Keratinocyte (primary cell): Measurements from ENCODE around the gene FYB1. TPM values are rescaled to one million over a fixed set of nuclear protein-coding genes. Genes with fewer than 3 reads are reported as not detected.

ENCODE experiments used
- DNase-seq: peaks from one replicate; pipeline ENCODE4 v3.0.0-alpha.2; 2011; ENCODE audit warnings: low read depth, missing footprints, low spot score
- FAIRE-seq: peaks from 2 replicates; lab custom pipeline; 2011; peaks lifted over from hg19 to GRCh38; lab: Jason Lieb, UNC
- H2AFZ ChIP-seq: 2 replicates; pipeline ENCODE4 v1.6.0; 2012; ENCODE audit warnings: low read length, control low read depth, inconsistent platforms; ENCODE audit not compliant: control insufficient read depth
- H3K27ac ChIP-seq: 2 replicates; pipeline ENCODE4 v1.5.1; 2011; ENCODE audit warnings: low read length; ENCODE audit not compliant: control insufficient read depth, insufficient read depth
- H3K27me3 ChIP-seq: 3 replicates; pipeline ENCODE4 v1.6.0; 2011; ENCODE audit warnings: low read length; ENCODE audit not compliant: control insufficient read depth, insufficient read depth; ENCODE audit errors: extremely low read depth
- H3K36me3 ChIP-seq, 2 experiments: 2 replicates in 1 of 2; 3 replicates in 1 of 2; pipeline ENCODE4 v1.5.1; 2011; ENCODE audit warnings: low read length in 2 of 2, mild to moderate bottlenecking in 1 of 2; ENCODE audit not compliant: control insufficient read depth in 2 of 2, insufficient read depth in 2 of 2; ENCODE audit errors: extremely low read depth in 1 of 2
- H3K4me1 ChIP-seq: 3 replicates; pipeline ENCODE4 v1.5.1; 2011; ENCODE audit warnings: low read length; ENCODE audit not compliant: control insufficient read depth, insufficient read depth; ENCODE audit errors: extremely low read depth
- H3K4me2 ChIP-seq: 3 replicates; pipeline ENCODE4 v1.6.0; 2011; ENCODE audit warnings: low read depth, low read length; ENCODE audit not compliant: control insufficient read depth, insufficient read depth; ENCODE audit errors: extremely low read depth
- H3K4me3 ChIP-seq, 3 experiments: fragments of 200-600 bp in 1 of 3; sonication (generic) in 1 of 3; 2 replicates in 2 of 3; 3 replicates in 1 of 3; pipeline ENCODE4 v1.5.1; 2011 to 2016; ENCODE audit warnings: low read length in 3 of 3, mild to moderate bottlenecking in 3 of 3, control low read depth in 2 of 3, inconsistent platforms in 1 of 3, low read depth in 1 of 3, mixed read lengths in 1 of 3, mixed run types in 1 of 3, moderate library complexity in 1 of 3; ENCODE audit not compliant: control insufficient read depth in 2 of 3, insufficient read depth in 2 of 3; ENCODE audit errors: extremely low read depth in 1 of 3
- H3K79me2 ChIP-seq: 2 replicates; pipeline ENCODE4 v1.6.0; 2012; ENCODE audit warnings: low read length; ENCODE audit not compliant: control insufficient read depth, insufficient read depth
- H3K9ac ChIP-seq: 3 replicates; pipeline ENCODE4 v1.6.0; 2011; ENCODE audit warnings: low read length; ENCODE audit not compliant: control insufficient read depth, insufficient read depth; ENCODE audit errors: extremely low read depth
- H3K9me1 ChIP-seq: 3 replicates; pipeline ENCODE4 v1.6.0; 2011; ENCODE audit warnings: low read length; ENCODE audit not compliant: control insufficient read depth, insufficient read depth; ENCODE audit errors: extremely low read depth
- H3K9me3 ChIP-seq: 2 replicates; pipeline ENCODE4 v1.5.1; 2012; ENCODE audit warnings: low read depth, low read length; ENCODE audit not compliant: control insufficient read depth
- H4K20me1 ChIP-seq: 3 replicates; pipeline ENCODE4 v1.6.0; 2011; ENCODE audit warnings: low read length; ENCODE audit not compliant: control insufficient read depth, insufficient read depth; ENCODE audit errors: extremely low read depth
- CTCF ChIP-seq, 3 experiments: IDR thresholded peaks in 1 of 3; conservative IDR thresholded peaks in 1 of 3; optimal IDR thresholded peaks in 1 of 3; 2 replicates in 2 of 3; 3 replicates in 1 of 3; pipeline versions ENCODE3 to v1.5.1; 2011; ENCODE audit warnings: low read length in 3 of 3, mild to moderate bottlenecking in 3 of 3, moderate library complexity in 2 of 3, control low read depth in 1 of 3, inconsistent platforms in 1 of 3; ENCODE audit not compliant: insufficient read depth in 2 of 3; ENCODE audit errors: extremely low read depth in 1 of 3
- EZH2 ChIP-seq: IDR thresholded peaks from one replicate; pipeline ENCODE4 v1.6.1; 2012; ENCODE audit warnings: inconsistent platforms, mild to moderate bottlenecking, low read length, moderate library complexity
- dilution Hi-C: fragments of 300-500 bp; cut with MboI; formaldehyde crosslinking; loops from one replicate; pipeline ENCODE4 v1.7.0; 2020; ENCODE audit warnings: low sequenced_read_pairs; ENCODE audit not compliant: extremely low pct_ligation_motif_present
- polyA plus RNA-seq, 5 experiments: library from polyadenylated mRNA; depleted of rRNA in 3 of 5; stranded (reverse) in 3 of 5; stranded (forward) in 1 of 5; unstranded in 1 of 5; fragments of >200 nt; gene quantifications; 1 replicate in 1 of 5; 2 replicates in 3 of 5; 3 replicates in 1 of 5; pipeline versions ENCODE4 v1.2.1 to v1.2.3, GENCODE V29; 2011 to 2012; ENCODE audit warnings: missing spikeins in 2 of 5, low read depth in 1 of 5, low replicate concordance in 1 of 5

The FYB1 gene
- polyA plus RNA-seq, 1 donor (not counting 4 experiments of a cell fraction or from before 2014, with no cell fraction given): 0.29 TPM

- DNase-seq: no peak
- no peak overlapping the region for H3K27ac ChIP-seq
- peaks cover 13% of the 10 kb centered on the region for H3K4me1 ChIP-seq
- FAIRE-seq: peak; percentile 89
- no peak overlapping the region for H3K4me2 ChIP-seq
- no peaks in the 10 kb centered on the region for H3K27me3 ChIP-seq
- no peaks in the 10 kb centered on the region for H3K9me3 ChIP-seq
- H3K9me1 ChIP-seq: no peaks in the 10 kb centered on the region
- dilution Hi-C loops: no loop called here
- no peak overlapping the region for H3K9ac ChIP-seq
- H3K36me3 ChIP-seq: no peaks in the 10 kb centered on the region
- H2AFZ ChIP-seq: no peak overlapping the region
- H4K20me1 ChIP-seq: no peaks in the 10 kb centered on the region
- no peaks in the 10 kb centered on the region for H3K79me2 ChIP-seq
- H3K4me3 ChIP-seq: no peak overlapping the region
- TF ChIP-seq CTCF (optimal IDR thresholded peaks at IDR 0.05 in 1 of 3, IDR thresholded peaks at IDR 0.05 in 1 of 3, conservative IDR thresholded peaks at IDR 0.05 in 1 of 3; ENCODE audit: extremely low read depth in 1 of 3, insufficient read depth in 2 of 3, low read length in 3 of 3) (peak; percentile 86 to 98 (median 91)), EZH2 (no peak)
These were observed 1.7 kb downstream of the FYB1 start for GRCh38 chr5:39217365-39218281.

GRCh38 chr5:39216631-39217030, 2.7 kb downstream of the FYB1 start:
- no peak overlapping the region for H2AFZ ChIP-seq
- dilution Hi-C loops: no loop called here
- H3K4me2 ChIP-seq: no peak overlapping the region
- H3K27ac ChIP-seq: no peak overlapping the region
- H3K27me3 ChIP-seq: no peaks in the 10 kb centered on the region
- H3K9ac ChIP-seq: no peak overlapping the region
- H3K36me3 ChIP-seq: no peaks in the 10 kb centered on the region
- no peaks in the 10 kb centered on the region for H4K20me1 ChIP-seq
- FAIRE-seq: no peak
- TF ChIP-seq EZH2 (no peak), CTCF (optimal IDR thresholded peaks at IDR 0.05 in 1 of 3, IDR thresholded peaks at IDR 0.05 in 1 of 3, conservative IDR thresholded peaks at IDR 0.05 in 1 of 3; ENCODE audit: extremely low read depth in 1 of 3, insufficient read depth in 2 of 3, low read length in 3 of 3) (no peak)
- H3K4me3 ChIP-seq: no peak overlapping the region
- H3K79me2 ChIP-seq: no peaks in the 10 kb centered on the region
- no peak for DNase-seq
- H3K9me1 ChIP-seq: no peaks in the 10 kb centered on the region
- no peaks in the 10 kb centered on the region for H3K9me3 ChIP-seq
- peaks cover 13% of the 10 kb centered on the region for H3K4me1 ChIP-seq
